ENCODE results near the gene ANXA1. TPM values are rescaled to one million over a fixed set of nuclear protein-coding genes. Genes with fewer than 3 reads are reported as not detected.

ANXA1 gene
- total and polyA plus RNA-seq, 2 donors (not counting 3 experiments of a cell fraction or from before 2014, with no cell fraction given) = 403 to 525 TPM

DNA sequence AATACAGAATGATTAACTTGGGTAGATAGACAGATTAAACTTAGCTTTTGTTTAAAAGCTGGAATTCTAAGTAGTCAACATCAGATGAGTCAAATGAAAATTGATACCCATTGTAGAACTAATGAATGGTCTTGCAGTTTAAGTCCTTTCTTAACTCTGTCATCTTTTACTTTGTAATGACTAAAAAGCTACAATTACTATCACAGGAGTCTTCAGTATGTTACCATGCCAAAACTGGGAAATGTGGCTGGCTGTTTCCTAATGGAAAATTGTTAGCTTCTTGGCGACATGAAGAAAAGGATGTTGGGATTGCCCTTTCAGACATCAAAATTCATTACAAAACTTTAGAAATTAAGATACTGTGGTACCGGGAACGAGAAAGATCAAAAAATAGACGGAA, 20.2 kb upstream of the ANXA1 start:
- no peak for FAIRE-seq
- no peaks in the 10 kb centered on the region for H3K79me2 ChIP-seq (ENCODE audit: control insufficient read depth, insufficient read depth, low read length)
- POLR2A ChIA-PET = no interaction called here
- dilution Hi-C loops (cut with MboI; ENCODE audit: extremely low pct_ligation_motif_present, low sequenced_read_pairs) (no loop called here), intact Hi-C loops (cut with micrococcal nuclease) (no loop called here)
- CTCF ChIA-PET = interaction anchor here (1.0 to 2.9 kb wide), 3 partner anchors 14 to 274 kb away, joined by 3 to 14 read pairs (median 10); no protein-coding TSS in a partner anchor
- H3K27me3 ChIP-seq (ENCODE audit: control insufficient read depth in 2 of 2, insufficient read depth in 2 of 2, low read length in 2 of 2) = no peaks in the 10 kb centered on the region
- peak overlapping the region in 1 of 3 experiments; percentile 92 for H3K4me3 ChIP-seq (replicated peaks in 1 of 3; ENCODE audit: insufficient read depth in 1 of 3, low read depth in 1 of 3, low read length in 3 of 3)
- TF ChIP-seq CTCF (IDR thresholded peaks at IDR 0.05; ENCODE audit: extremely low read depth in 1 of 2, insufficient read depth in 1 of 2, low read depth in 1 of 2, low read length in 2 of 2) (no peak), POLR2A (IDR thresholded peaks at IDR 0.05; ENCODE audit: low read depth, low read length) (no peak), POLR2AphosphoS5 (IDR thresholded peaks at IDR 0.05; ENCODE audit: insufficient read depth, low read depth, low read length) (no peak), MYC (IDR thresholded peaks at IDR 0.05; ENCODE audit: low read depth, low read length) (no peak), FOS (IDR thresholded peaks at IDR 0.05; ENCODE audit: borderline replicate concordance, insufficient read depth, low read length) (no peak), EZH2 (IDR thresholded peaks at IDR 0.05; ENCODE audit: borderline replicate concordance, low read depth, low read length, severe bottlenecking) (no peak)
- H3K27ac ChIP-seq (ENCODE audit: insufficient read depth, low read depth, low read length) = peak overlapping the region; percentile 95
- no peaks in the 10 kb centered on the region for H3K36me3 ChIP-seq (ENCODE audit: control insufficient read depth in 2 of 2, extremely low read depth in 1 of 2, insufficient read depth in 2 of 2, low read length in 2 of 2)
- no peak overlapping the region for H2AFZ ChIP-seq (ENCODE audit: low read depth, low read length)
- H3K4me1 ChIP-seq (ENCODE audit: control insufficient read depth, extremely low read depth, insufficient read depth, low read length) = peaks cover 27% of the 10 kb centered on the region
- peak overlapping the region; percentile 98 for H3K9ac ChIP-seq (replicated peaks; ENCODE audit: extremely low read depth, insufficient read depth, low read length)
- peak; percentile 47 for DNase-seq (ENCODE audit: low read depth, low spot score)
- TSS peak; percentile 62 for BruUV-seq (replicated peaks)
- no peaks in the 10 kb centered on the region for H3K9me3 ChIP-seq (replicated peaks; ENCODE audit: control insufficient read depth, insufficient read depth, low read length)
- H3K4me2 ChIP-seq (ENCODE audit: insufficient read depth, low read length) = peak overlapping the region; percentile 93
- H4K20me1 ChIP-seq (replicated peaks; ENCODE audit: control insufficient read depth, extremely low read depth, insufficient read depth, low read length) = no peaks in the 10 kb centered on the region
- no peaks in the 10 kb centered on the region for H3K9me1 ChIP-seq (replicated peaks; ENCODE audit: control insufficient read depth, extremely low read depth, insufficient read depth, low read length)
